HCT116 (cell line): ENCODE results near the gene HJURP.

ENCODE experiments used
- CTCF ChIP-seq, 3 experiments: fragments of 200-600 bp in 1 of 3; sonication (generic) in 1 of 3; IDR thresholded peaks in 2 of 3; conservative IDR thresholded peaks in 1 of 3; 2 replicates each; pipeline ENCODE4 v1.5.1; 2012 to 2017; ENCODE audit warnings: low read depth in 2 of 3, low read length in 2 of 3, antibody characterized with exemption in 1 of 3, borderline replicate concordance in 1 of 3, control low read depth in 1 of 3, mild to moderate bottlenecking in 1 of 3, mixed read lengths in 1 of 3, mixed run types in 1 of 3, moderate library complexity in 1 of 3; ENCODE audit not compliant: insufficient read depth in 1 of 3
- FOSL1 ChIP-seq: IDR thresholded peaks from 2 replicates; pipeline ENCODE4 v1.6.1; 2012; ENCODE audit warnings: low read depth
- YY1 ChIP-seq: IDR thresholded peaks from 2 replicates; pipeline ENCODE4 v1.6.1; 2011; ENCODE audit warnings: low read length, low read depth, moderate library complexity, mild to moderate bottlenecking; ENCODE audit not compliant: insufficient replicate concordance; ENCODE audit errors: extremely low read depth

- TF ChIP-seq YY1 (no peak), FOSL1 (no peak), CTCF (IDR thresholded peaks at IDR 0.05 in 2 of 3, conservative IDR thresholded peaks at IDR 0.05 in 1 of 3; ENCODE audit: borderline replicate concordance in 1 of 3, insufficient read depth in 1 of 3, low read depth in 2 of 3, low read length in 2 of 3) (no peak)
These were observed 55.2 kb downstream of the HJURP start for GRCh38 chr2:233799087-233799665.
